ENCODE results near the gene CNTF. TPM values are rescaled to one million over a fixed set of nuclear protein-coding genes. Genes with fewer than 3 reads are reported as not detected.

CNTF gene
- polyA plus RNA-seq, 3 donors = 2.1 TPM; not detected in 2

DNA sequence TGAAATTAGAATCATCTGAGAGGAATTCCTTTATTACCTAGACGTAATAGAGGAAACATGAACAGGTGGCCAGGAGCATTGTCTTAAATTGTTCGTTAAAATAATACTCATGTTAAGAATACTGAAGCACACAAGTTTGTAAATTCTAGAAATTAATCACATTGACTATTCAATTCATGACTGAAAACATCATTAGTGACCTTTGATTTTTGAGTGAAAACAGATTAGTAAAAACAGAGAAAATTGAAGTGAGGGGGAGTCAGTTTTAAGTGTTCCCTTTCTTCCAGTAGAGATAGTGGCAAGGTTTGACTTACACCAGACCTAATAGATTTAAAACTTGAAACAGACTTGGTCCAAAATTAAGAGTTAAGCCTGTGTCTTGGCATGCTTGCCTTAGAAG, 42.2 kb upstream of the CNTF start:
- Mint-ChIP-seq H3K4me1 (peaks cover 56% of the 10 kb centered on the region), H3K4me3 (peak overlapping the region; percentile 98 to 100), H3K9me3 (peaks cover 0 to 2% (median 0%) of the 10 kb centered on the region in 7 donors), H3K36me3 (peaks cover 2 to 9% of the 10 kb centered on the region in 2 donors), H3K27me3 (ENCODE audit: low read depth in 3 of 3) (peaks cover 0 to 2% (median 0%) of the 10 kb centered on the region in 3 donors), H3K27ac (peak overlapping the region in 6 of 7 donors; percentile 96 to 100 (median 98))
- peak overlapping the region in 1 of 2 donors; percentile 97 for H3K27ac ChIP-seq (ENCODE audit: low read depth in 1 of 2, low read length in 2 of 2)
- H2AFZ ChIP-seq (ENCODE audit: insufficient read depth, low read depth, low read length, poor library complexity, severe bottlenecking) = no peak overlapping the region
- no peak for DNase-seq
- no CpG with 5 or more reads among the region's 2 CpGs for WGBS (ENCODE audit: insufficient coverage)
- peaks cover 78% of the 10 kb centered on the region for H3K79me2 ChIP-seq (ENCODE audit: insufficient read depth, low read length)
- TF ChIP-seq, protein P1, sequence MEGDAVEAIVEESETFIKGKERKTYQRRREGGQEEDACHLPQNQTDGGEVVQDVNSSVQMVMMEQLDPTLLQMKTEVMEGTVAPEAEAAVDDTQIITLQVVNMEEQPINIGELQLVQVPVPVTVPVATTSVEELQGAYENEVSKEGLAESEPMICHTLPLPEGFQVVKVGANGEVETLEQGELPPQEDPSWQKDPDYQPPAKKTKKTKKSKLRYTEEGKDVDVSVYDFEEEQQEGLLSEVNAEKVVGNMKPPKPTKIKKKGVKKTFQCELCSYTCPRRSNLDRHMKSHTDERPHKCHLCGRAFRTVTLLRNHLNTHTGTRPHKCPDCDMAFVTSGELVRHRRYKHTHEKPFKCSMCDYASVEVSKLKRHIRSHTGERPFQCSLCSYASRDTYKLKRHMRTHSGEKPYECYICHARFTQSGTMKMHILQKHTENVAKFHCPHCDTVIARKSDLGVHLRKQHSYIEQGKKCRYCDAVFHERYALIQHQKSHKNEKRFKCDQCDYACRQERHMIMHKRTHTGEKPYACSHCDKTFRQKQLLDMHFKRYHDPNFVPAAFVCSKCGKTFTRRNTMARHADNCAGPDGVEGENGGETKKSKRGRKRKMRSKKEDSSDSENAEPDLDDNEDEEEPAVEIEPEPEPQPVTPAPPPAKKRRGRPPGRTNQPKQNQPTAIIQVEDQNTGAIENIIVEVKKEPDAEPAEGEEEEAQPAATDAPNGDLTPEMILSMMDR (IDR thresholded peaks at IDR 0.05) = no peak
- peak overlapping the region; percentile 98 for H3K9ac ChIP-seq (ENCODE audit: insufficient read depth, low read length, poor library complexity, severe bottlenecking)
- peak overlapping the region; percentile 80 for H3K4me2 ChIP-seq (replicated peaks; ENCODE audit: extremely low read depth, low read length, poor library complexity, severe bottlenecking)
- intact Hi-C loops (cut with micrococcal nuclease) = no loop called here
- H3K36me3 ChIP-seq (replicated peaks in 1 of 2; ENCODE audit: control insufficient read depth in 1 of 2, insufficient read depth in 2 of 2, low read length in 2 of 2) = peaks cover 3 to 9% of the 10 kb centered on the region in 2 donors
- H3K4me1 ChIP-seq (ENCODE audit: control insufficient read depth in 1 of 2, insufficient read depth in 2 of 2, low read length in 2 of 2) = peaks cover 46 to 60% of the 10 kb centered on the region in 2 donors
- H3K27me3 ChIP-seq (ENCODE audit: control insufficient read depth in 2 of 2, insufficient read depth in 2 of 2, low read length in 2 of 2) = no peaks in the 10 kb centered on the region
- peak overlapping the region; percentile 68 to 89 (median 75) for H3K4me3 ChIP-seq (replicated peaks in 1 of 3; ENCODE audit: low read depth in 2 of 3, low read length in 3 of 3)
- H3K9me3 ChIP-seq (replicated peaks in 1 of 2; ENCODE audit: control insufficient read depth in 1 of 2, insufficient read depth in 1 of 2, low read length in 2 of 2) = no peaks in the 10 kb centered on the region
- peaks cover 57% of the 10 kb centered on the region for H4K20me1 ChIP-seq (ENCODE audit: insufficient read depth, low read length)

DNA sequence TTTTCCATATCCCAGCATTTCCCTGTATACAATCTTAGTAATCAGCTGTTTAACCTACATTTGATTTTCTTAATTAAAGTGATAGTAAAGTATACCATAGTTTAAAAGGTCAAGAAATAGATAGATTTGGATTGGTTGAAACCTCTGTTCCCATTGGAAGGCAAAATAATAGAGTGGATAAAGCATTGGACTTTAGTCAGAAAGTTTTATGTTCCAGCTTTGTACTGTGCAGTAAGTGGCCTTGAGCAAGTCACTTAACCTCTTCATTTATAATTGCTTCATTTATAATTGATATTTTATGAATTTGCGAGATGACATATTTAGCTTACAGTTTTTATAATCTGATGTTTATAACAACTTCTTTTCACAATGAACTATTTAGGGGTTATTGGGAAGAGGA, 40.0 kb upstream of the CNTF start:
- H3K27ac ChIP-seq (ENCODE audit: low read depth in 1 of 2, low read length in 2 of 2) = peak overlapping the region in 1 of 2 donors; percentile 16
- H3K4me2 ChIP-seq (replicated peaks; ENCODE audit: extremely low read depth, low read length, poor library complexity, severe bottlenecking) = no peak overlapping the region
- H3K79me2 ChIP-seq (ENCODE audit: insufficient read depth, low read length) = peaks cover 84% of the 10 kb centered on the region
- no peak overlapping the region for H3K9ac ChIP-seq (ENCODE audit: insufficient read depth, low read length, poor library complexity, severe bottlenecking)
- Mint-ChIP-seq H3K4me1 (peaks cover 48% of the 10 kb centered on the region), H3K4me3 (no peak overlapping the region), H3K36me3 (peaks cover 14 to 21% of the 10 kb centered on the region in 2 donors), H3K27me3 (ENCODE audit: low read depth in 3 of 3) (peaks cover 0 to 2% (median 0%) of the 10 kb centered on the region in 3 donors), H3K27ac (no peak overlapping the region), H3K9me3 (peaks cover 0 to 2% (median 0%) of the 10 kb centered on the region in 7 donors)
- peaks cover 78% of the 10 kb centered on the region for H4K20me1 ChIP-seq (ENCODE audit: insufficient read depth, low read length)
- peaks cover 32 to 52% of the 10 kb centered on the region in 2 donors for H3K4me1 ChIP-seq (ENCODE audit: control insufficient read depth in 1 of 2, insufficient read depth in 2 of 2, low read length in 2 of 2)
- TF ChIP-seq, protein P1 (IDR thresholded peaks at IDR 0.05) = no peak
- no peak for DNase-seq
- no CpG with 5 or more reads among the region's 1 CpG for WGBS (ENCODE audit: insufficient coverage)
- H3K27me3 ChIP-seq (ENCODE audit: control insufficient read depth in 2 of 2, insufficient read depth in 2 of 2, low read length in 2 of 2) = no peaks in the 10 kb centered on the region
- H2AFZ ChIP-seq (ENCODE audit: insufficient read depth, low read depth, low read length, poor library complexity, severe bottlenecking) = no peak overlapping the region
- H3K9me3 ChIP-seq (replicated peaks in 1 of 2; ENCODE audit: control insufficient read depth in 1 of 2, insufficient read depth in 1 of 2, low read length in 2 of 2) = no peaks in the 10 kb centered on the region
- H3K4me3 ChIP-seq (replicated peaks in 1 of 3; ENCODE audit: low read depth in 2 of 3, low read length in 3 of 3) = no peak overlapping the region
- intact Hi-C loops (cut with micrococcal nuclease) = no loop called here
- H3K36me3 ChIP-seq (replicated peaks in 1 of 2; ENCODE audit: control insufficient read depth in 1 of 2, insufficient read depth in 2 of 2, low read length in 2 of 2) = peaks cover 9 to 24% of the 10 kb centered on the region in 2 donors

Data from CD14-positive monocyte (primary cell).